Uterus (tissue), 4 donors: Measurements from ENCODE around the gene DCTN2. TPM values are rescaled to one million over a fixed set of nuclear protein-coding genes. Genes with fewer than 3 reads are reported as not detected.

Experiments used
- DNase-seq, 2 donors: peaks; one replicate each; pipeline ENCODE4 v3.0.0-alpha.2; 2019 to 2020
- H3K27ac ChIP-seq, 2 donors: fragments of 200-600 bp; sonication (generic); 1 replicate in 1 of 2; 2 replicates in 1 of 2; pipeline ENCODE4 v1.5.1; 2016 to 2018
- H3K27me3 ChIP-seq, 2 donors: fragments of 200-600 bp; sonication (generic); one replicate each; pipeline ENCODE4 v1.5.1; 2018 to 2019; ENCODE audit warnings: control low read depth in 1 of 2
- H3K36me3 ChIP-seq, 2 donors: fragments of 200-600 bp; sonication (generic); one replicate each; pipeline ENCODE4 v1.5.1; 2019; ENCODE audit warnings: control low read depth in 1 of 2
- H3K4me1 ChIP-seq, 2 donors: fragments of 200-600 bp; sonication (generic); one replicate each; pipeline ENCODE4 v1.5.1; 2018 to 2019; ENCODE audit warnings: control low read depth in 1 of 2
- H3K4me3 ChIP-seq, 2 donors: fragments of 200-600 bp; sonication (generic); 1 replicate in 1 of 2; 2 replicates in 1 of 2; pipeline ENCODE4 v1.5.1; 2018 to 2019; ENCODE audit warnings: mild to moderate bottlenecking in 1 of 2
- H3K9me3 ChIP-seq, 2 donors: fragments of 200-600 bp; sonication (generic); one replicate each; pipeline ENCODE4 v1.5.1; 2019; ENCODE audit warnings: control low read depth in 1 of 2
- CTCF ChIP-seq, 4 experiments: fragments of 200-600 bp in 2 of 4; fragments of 450-650 bp in 2 of 4; sonication (generic) in 2 of 4; IDR thresholded peaks; one replicate each; pipeline ENCODE4 v1.5.1; 2016 to 2019; ENCODE audit warnings: antibody characterized with exemption in 4 of 4, mild to moderate bottlenecking in 2 of 4, moderate library complexity in 1 of 4
- POLR2A ChIP-seq, 2 donors: fragments of 450-650 bp; IDR thresholded peaks; one replicate each; pipeline ENCODE4 v1.6.1; 2016; ENCODE audit warnings: antibody characterized with exemption in 2 of 2, mild to moderate bottlenecking in 1 of 2, moderate library complexity in 1 of 2
- intact Hi-C: fragments of 100-400 bp; cut with DNase I; formaldehyde crosslinking; loops from one replicate; pipeline ENCODE4 v1.15.1; 2023; ENCODE audit warnings: low total_unique reads
- total RNA-seq, 4 donors: library from RNA; depleted of rRNA in 3 of 4; stranded (reverse); fragments of >200 nt in 3 of 4; gene quantifications; one replicate each; pipeline versions ENCODE4 v1.1.0 to v1.2.4, GENCODE V29; 2014 to 2023
- donor health status: DM: yes; HTN: yes; CAD: no.

DCTN2 gene
- total RNA-seq, 4 donors from 2014 or later: 117 to 175 (median 126) TPM

DNA sequence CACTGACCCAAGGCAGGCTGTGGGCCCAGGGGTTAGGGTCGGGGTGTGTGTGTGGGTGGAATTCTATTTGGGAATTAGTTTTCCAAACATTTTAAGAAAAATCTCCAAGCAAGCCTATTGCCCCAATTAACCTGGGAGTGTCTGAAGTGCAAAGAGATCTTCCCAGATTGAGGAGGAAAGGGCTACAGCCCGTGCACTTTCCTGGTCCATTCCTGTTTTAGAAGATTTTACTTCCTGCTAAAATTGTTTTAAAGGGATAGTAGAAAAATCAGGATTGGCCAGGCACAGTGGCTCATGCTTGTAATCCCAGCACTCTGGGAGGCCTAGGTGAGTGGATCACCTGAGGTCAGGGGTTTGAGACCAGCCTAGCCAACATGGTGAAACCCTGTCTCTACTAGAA, 5.3 kb downstream of the DCTN2 start:
- DNase-seq: no peak
- TF ChIP-seq POLR2A (IDR thresholded peaks at IDR 0.05): no peak
- no peak for TF ChIP-seq CTCF (IDR thresholded peaks at IDR 0.05)
- Histone ChIP-seq H3K27me3 (no peaks in the 10 kb centered on the region), H3K36me3 (no peaks in the 10 kb centered on the region), H3K27ac (no peak overlapping the region), H3K4me1 (peaks cover 0 to 11% of the 10 kb centered on the region in 2 donors), H3K9me3 (no peaks in the 10 kb centered on the region), H3K4me3 (no peak overlapping the region)
- intact Hi-C loops: no loop called here

- Histone ChIP-seq H3K9me3 (no peaks in the 10 kb centered on the region), H3K27me3 (no peaks in the 10 kb centered on the region), H3K27ac (no peak overlapping the region), H3K36me3 (no peaks in the 10 kb centered on the region), H3K4me1 (peaks cover 0 to 9% of the 10 kb centered on the region in 2 donors), H3K4me3 (no peak overlapping the region)
- no peak for TF ChIP-seq POLR2A (IDR thresholded peaks at IDR 0.05)
- TF ChIP-seq CTCF (IDR thresholded peaks at IDR 0.05): no peak
- no peak for DNase-seq
- intact Hi-C loops: no loop called here
Measured at GRCh38 chr12:57541001-57541400, 6.0 kb downstream of the DCTN2 start.

GRCh38 chr12:57539134-57539768, 7.7 kb downstream of the DCTN2 start:
- H3K27me3 ChIP-seq: no peaks in the 10 kb centered on the region
- DNase-seq: no peak
- H3K27ac ChIP-seq: no peak overlapping the region
- H3K9me3 ChIP-seq: no peaks in the 10 kb centered on the region
- no peaks in the 10 kb centered on the region for H3K36me3 ChIP-seq
- TF ChIP-seq CTCF (IDR thresholded peaks at IDR 0.05) (no peak), POLR2A (IDR thresholded peaks at IDR 0.05) (no peak)
- H3K4me3 ChIP-seq: no peak overlapping the region
- intact Hi-C loops: no loop called here
- H3K4me1 ChIP-seq: no peaks in the 10 kb centered on the region

DNA sequence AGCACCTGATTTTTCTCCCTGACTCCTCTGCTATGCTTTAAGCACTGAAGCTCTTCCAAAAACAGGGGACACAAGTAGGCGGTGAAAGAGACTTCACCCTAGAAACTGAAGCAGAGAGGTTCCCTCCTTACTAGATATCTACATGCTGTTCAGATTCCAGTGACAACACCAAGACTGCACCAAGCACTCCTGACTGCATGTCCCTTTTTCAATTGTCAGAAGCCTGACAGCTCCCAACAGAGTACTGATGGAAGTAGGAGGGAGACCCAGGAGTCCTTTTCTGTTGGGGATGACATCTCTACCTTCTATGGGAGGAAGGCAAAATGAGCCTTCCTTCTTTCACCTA, 10.4 kb downstream of the DCTN2 start:
- no peaks in the 10 kb centered on the region for H3K9me3 ChIP-seq
- no peak overlapping the region for H3K27ac ChIP-seq
- H3K4me3 ChIP-seq: no peak overlapping the region
- intact Hi-C loops: no loop called here
- H3K4me1 ChIP-seq: no peaks in the 10 kb centered on the region
- H3K36me3 ChIP-seq: no peaks in the 10 kb centered on the region
- DNase-seq: no peak
- TF ChIP-seq POLR2A (IDR thresholded peaks at IDR 0.05) (no peak), CTCF (IDR thresholded peaks at IDR 0.05) (no peak)
- no peaks in the 10 kb centered on the region for H3K27me3 ChIP-seq

GRCh38 chr12:57535764-57536596, 11.0 kb downstream of the DCTN2 start:
- intact Hi-C loops: no loop called here
- no peaks in the 10 kb centered on the region for H3K36me3 ChIP-seq
- no peak for DNase-seq
- H3K9me3 ChIP-seq: no peaks in the 10 kb centered on the region
- H3K4me1 ChIP-seq: no peaks in the 10 kb centered on the region
- no peak overlapping the region for H3K27ac ChIP-seq
- H3K27me3 ChIP-seq: no peaks in the 10 kb centered on the region
- H3K4me3 ChIP-seq: no peak overlapping the region
- TF ChIP-seq POLR2A (IDR thresholded peaks at IDR 0.05) (no peak), CTCF (IDR thresholded peaks at IDR 0.05) (no peak)
